ENCODE measurements around the gene TRH.
"Not testable (repeated sequence)": the region's sequence is repeated elsewhere in the genome, so short reads cannot be mapped to it uniquely, and the experiment has no call there.

The TRH gene

DNA sequence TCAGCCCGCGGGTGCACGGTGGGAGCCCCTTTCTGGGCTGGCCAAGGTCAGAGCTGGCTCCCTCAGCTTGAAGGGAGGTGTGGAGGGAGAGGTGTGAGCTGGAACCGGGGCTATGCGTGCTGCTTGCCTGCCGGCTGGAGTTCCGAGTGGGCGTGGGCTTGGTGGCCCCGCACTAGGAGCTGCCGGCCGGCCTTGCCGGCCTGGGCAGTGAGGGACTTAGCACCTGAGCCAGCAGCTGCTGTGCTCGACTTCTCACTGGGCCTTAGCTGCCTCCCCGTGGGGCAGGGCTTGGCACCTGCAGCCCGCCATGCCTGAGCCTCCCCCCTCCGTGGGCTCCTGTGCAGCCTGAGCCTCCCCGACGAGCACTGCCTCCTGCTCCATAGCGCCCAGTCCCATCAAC is 36.0 kb downstream of the TRH start:
- DNase-seq (ENCODE audit: low spot score), result no peak

DNA sequence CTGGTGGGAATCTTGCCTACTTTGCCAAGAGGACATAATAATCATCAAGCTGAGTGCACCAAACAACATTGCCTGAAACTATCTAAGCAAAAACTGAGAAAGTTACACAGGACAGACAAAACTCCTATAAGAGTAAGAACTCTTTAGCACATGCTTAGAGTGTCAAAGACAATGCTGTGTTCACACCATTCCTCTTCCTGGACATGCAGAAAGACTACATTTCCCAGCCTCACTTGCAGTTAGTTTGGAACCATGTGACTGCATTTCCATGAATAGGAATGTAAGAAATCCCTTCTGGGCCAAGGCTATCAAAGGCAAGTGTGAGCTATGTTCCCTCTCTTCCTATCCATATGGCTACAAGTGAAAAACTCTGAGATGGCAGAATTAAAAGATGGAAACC is 37.6 kb downstream of the TRH start:
- DNase-seq (ENCODE audit: low spot score), result not testable (repeated sequence)

DNA sequence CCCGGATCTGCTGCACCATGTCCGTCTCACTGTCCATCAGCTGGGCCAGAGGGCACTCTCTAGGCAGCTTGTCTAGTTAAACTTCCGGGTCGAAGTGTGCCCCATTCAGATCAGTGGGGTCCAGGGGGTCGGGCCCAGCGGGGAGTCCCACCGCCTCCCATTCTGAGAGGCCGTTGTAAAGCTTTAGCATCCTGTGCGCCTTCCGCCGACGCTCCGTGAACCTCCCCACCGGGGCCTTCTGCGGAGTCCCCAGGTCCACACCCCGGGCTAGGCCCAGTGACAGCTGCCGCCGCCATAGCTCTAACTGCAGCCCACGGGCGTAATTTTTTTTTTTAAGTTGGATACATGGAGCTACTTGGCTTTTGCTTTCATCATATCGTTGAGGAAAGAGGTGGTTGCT is 38.7 kb downstream of the TRH start:
- DNase-seq (ENCODE audit: low spot score), result not testable (repeated sequence)

DNA sequence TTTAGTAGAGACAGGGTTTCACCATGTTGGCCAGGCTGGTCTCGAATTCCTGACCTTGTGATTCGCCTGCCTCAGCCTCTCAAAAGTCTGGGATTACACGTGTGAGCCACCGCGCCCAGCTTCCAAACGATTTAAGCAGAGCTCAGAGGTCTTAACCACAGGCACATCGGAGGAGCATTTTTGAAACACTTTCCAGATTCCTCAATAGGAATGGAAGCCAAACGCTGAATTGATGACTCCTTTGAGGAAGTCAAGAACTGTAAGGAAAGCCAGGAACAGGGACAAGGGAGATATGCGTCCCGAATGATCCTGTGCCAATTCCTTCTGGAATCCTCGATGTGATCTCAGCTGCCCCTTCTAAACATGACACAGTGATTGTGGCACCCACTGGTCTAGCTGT is 40.0 kb downstream of the TRH start:
- peak; percentile 52 for DNase-seq (ENCODE audit: low spot score)

DNA sequence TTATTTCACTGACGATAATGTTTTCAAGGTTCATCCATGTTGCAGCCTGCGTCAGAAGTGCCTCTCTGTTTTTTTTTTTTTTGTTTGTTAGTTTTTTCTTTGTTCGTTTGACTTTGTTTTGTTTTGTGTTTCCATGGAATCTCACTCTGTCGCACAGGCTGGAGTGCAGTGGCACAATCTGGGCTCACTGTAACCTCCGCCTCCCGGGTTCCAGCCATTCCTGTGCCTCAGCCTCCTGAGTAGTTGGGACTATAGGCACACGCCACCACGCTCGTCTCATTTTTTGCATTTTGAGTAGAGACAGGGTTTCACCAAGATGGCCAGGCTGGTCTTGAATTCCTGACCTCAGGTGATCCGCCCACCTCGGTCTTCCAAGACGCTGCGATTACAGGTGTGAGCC is 43.1 kb downstream of the TRH start:
- not testable (repeated sequence) for DNase-seq (ENCODE audit: low spot score)

DNA sequence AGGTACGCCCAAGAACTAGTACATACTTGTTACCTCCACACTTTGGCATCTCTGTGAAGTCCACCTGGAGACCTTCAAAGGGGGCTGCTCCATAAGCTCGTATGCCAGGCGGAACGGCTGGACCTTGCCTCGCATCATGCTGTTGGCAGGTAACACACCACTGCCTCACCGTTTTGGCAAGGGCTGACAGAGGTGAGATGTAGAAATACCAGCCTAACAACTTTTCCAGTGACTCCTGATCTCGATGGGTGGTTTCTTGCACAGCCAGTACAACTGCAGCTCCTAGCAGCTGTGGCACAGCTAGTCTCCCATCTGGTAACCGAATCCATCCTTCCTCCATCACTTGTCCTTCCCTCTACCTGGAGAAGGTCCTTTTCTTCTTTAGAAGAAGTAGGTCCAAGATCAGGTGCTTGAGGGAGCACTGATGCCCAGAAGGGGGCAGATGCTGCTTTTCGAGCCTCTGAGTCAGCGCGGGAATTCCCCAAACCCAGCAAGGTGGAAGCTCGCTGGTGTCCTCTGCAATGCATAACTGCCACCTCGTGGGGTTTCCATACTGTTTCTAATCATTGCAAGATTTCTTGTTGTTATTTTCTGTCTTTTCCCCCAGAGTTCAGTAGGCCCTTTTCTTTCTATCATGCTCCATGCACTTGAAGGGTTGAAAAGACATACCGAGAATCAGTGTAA is 51.8 kb downstream of the TRH start:
- not testable (repeated sequence) for DNase-seq (ENCODE audit: low spot score)

DNA sequence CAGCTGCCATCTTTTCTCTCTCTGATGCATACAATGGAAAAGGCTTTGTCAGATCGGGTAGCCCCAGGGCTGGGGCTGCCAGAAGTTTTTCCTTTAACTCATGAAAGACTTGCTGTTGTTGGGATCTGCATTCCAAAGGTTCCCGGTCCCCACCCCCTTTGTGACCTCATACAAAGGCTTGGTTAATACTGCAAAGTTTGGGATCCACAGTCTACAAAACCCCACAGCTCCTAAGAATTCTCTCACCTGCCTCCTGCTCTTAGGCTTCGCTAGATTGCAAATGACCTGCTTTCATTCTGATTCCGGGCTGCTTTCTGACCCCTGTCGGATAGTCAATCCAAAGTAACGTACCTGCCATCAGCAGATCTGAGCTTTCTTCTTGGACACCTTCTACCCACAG is 52.9 kb downstream of the TRH start:
- DNase-seq (ENCODE audit: low spot score), result not testable (repeated sequence)
